ENCODE measurements around the gene SH3BP5.

- TF ChIP-seq, protein P1, sequence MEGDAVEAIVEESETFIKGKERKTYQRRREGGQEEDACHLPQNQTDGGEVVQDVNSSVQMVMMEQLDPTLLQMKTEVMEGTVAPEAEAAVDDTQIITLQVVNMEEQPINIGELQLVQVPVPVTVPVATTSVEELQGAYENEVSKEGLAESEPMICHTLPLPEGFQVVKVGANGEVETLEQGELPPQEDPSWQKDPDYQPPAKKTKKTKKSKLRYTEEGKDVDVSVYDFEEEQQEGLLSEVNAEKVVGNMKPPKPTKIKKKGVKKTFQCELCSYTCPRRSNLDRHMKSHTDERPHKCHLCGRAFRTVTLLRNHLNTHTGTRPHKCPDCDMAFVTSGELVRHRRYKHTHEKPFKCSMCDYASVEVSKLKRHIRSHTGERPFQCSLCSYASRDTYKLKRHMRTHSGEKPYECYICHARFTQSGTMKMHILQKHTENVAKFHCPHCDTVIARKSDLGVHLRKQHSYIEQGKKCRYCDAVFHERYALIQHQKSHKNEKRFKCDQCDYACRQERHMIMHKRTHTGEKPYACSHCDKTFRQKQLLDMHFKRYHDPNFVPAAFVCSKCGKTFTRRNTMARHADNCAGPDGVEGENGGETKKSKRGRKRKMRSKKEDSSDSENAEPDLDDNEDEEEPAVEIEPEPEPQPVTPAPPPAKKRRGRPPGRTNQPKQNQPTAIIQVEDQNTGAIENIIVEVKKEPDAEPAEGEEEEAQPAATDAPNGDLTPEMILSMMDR (IDR thresholded peaks at IDR 0.05) = no peak
- no peak for TF ChIP-seq POLR2A (IDR thresholded peaks at IDR 0.05)
These were observed 40.5 kb downstream of the SH3BP5 start for GRCh38 chr3:15291589-15292541.

Measured in thyroid gland (tissue), 4 donors.